CD4-positive, alpha-beta T cell (primary cell): ENCODE measurements around the gene SLC16A13. TPM values are rescaled to one million over a fixed set of nuclear protein-coding genes. Genes with fewer than 3 reads are reported as not detected.
A peak's percentile ranks its signal among the peaks of the same experiment; 100 is the strongest.

ENCODE experiments used
- ATAC-seq: fragments of 200-7000 bp; cut with Tn5 transposase; one replicate; pipeline ENCODE4 v1.10.0; 2022; ENCODE audit warnings: mild to moderate bottlenecking; ENCODE audit not compliant: poor library complexity
- CTCF ChIA-PET: fragments of 350-600 bp; sonication (Branson Sonifier 250); formaldehyde crosslinking; loops from one replicate; lab custom pipeline; 2021; ENCODE audit warnings: antibody characterized with exemption, inconsistent platforms; lab: Charles Lee
- POLR2A ChIA-PET: fragments of 350-600 bp; sonication (Branson Sonifier 250); formaldehyde crosslinking; loops from one replicate; lab custom pipeline; 2021; ENCODE audit warnings: antibody characterized with exemption, inconsistent platforms; lab: Charles Lee
- DNase-seq, 14 experiments: peaks; one replicate each; pipeline ENCODE4 v3.0.0-alpha.2; 2013 to 2020; ENCODE audit warnings: mixed read lengths in 2 of 14
- H3K27ac ChIP-seq, 2 donors: one replicate each; pipeline versions ENCODE4 v1.5.1 to v1.7.0; 2013; ENCODE audit warnings: low read length in 2 of 2, low read depth in 1 of 2, mild to moderate bottlenecking in 1 of 2
- H3K27me3 ChIP-seq, 2 experiments: 1 replicate in 1 of 2; 2 replicates in 1 of 2; pipeline versions ENCODE4 v1.6.1 to v1.7.0; 2013; ENCODE audit warnings: low read length in 2 of 2, control low read depth in 1 of 2, mild to moderate bottlenecking in 1 of 2, moderate library complexity in 1 of 2; ENCODE audit not compliant: insufficient read depth in 2 of 2, control insufficient read depth in 1 of 2
- H3K36me3 ChIP-seq: one replicate; pipeline ENCODE4 v1.6.1; 2013; ENCODE audit warnings: low read length, control low read depth; ENCODE audit not compliant: insufficient read depth
- H3K4me1 ChIP-seq: one replicate; pipeline ENCODE4 v1.6.1; 2013; ENCODE audit warnings: low read length, control low read depth; ENCODE audit not compliant: insufficient read depth
- H3K4me3 ChIP-seq: one replicate; pipeline ENCODE4 v1.5.1; 2013; ENCODE audit warnings: mild to moderate bottlenecking, low read length, moderate library complexity
- H3K9me3 ChIP-seq, 2 experiments: 1 replicate in 1 of 2; 2 replicates in 1 of 2; pipeline versions ENCODE4 v1.6.1 to v1.7.0; 2013; ENCODE audit warnings: low read length in 2 of 2, mild to moderate bottlenecking in 2 of 2, control low read depth in 1 of 2, moderate library complexity in 1 of 2; ENCODE audit not compliant: control insufficient read depth in 1 of 2, insufficient read depth in 1 of 2
- H3K27ac Mint-ChIP-seq: one replicate; pipeline ENCODE4 v1.8.0; 2020; ENCODE audit warnings: mixed read lengths
- H3K27me3 Mint-ChIP-seq: one replicate; pipeline ENCODE4 v1.8.0; 2021; ENCODE audit warnings: mixed read lengths
- H3K36me3 Mint-ChIP-seq: one replicate; pipeline ENCODE4 v1.8.0; 2021; ENCODE audit warnings: low read depth, mixed read lengths
- H3K4me1 Mint-ChIP-seq: one replicate; pipeline ENCODE4 v1.8.0; 2021; ENCODE audit warnings: low read depth, mixed read lengths
- H3K4me3 Mint-ChIP-seq: one replicate; pipeline ENCODE4 v1.8.0; 2020; ENCODE audit warnings: mild to moderate bottlenecking, mixed read lengths
- H3K9me3 Mint-ChIP-seq: one replicate; pipeline ENCODE4 v1.8.0; 2020; ENCODE audit warnings: mixed read lengths
- CTCF ChIP-seq: fragments of 200-600 bp; IDR thresholded peaks from one replicate; pipeline ENCODE4 v1.8.0; 2022; ENCODE audit warnings: antibody characterized with exemption, mild to moderate bottlenecking
- intact Hi-C, 2 experiments: fragments of 100-400 bp; cut with DNase I in 1 of 2; cut with micrococcal nuclease in 1 of 2; formaldehyde crosslinking; loops; one replicate each; pipeline versions ENCODE4 v1.15.1 to v1.9.0; 2023 to 2025; cut with DNase I, micrococcal nuclease
- total RNA-seq, 174 experiments: library from RNA in 2 of 174; stranded (reverse) in 2 of 174; gene quantifications; one replicate each; pipeline ENCODE4 v1.2.3 and lab custom pipeline; 2021 to 2026

The SLC16A13 gene
- total RNA-seq, 2 experiments from 2014 or later: 2.3 to 2.4 TPM

GRCh38 chr17:7001318-7001961 is 34.4 kb upstream of the SLC16A13 start:
- peak overlapping the region; percentile 2 for H3K27ac Mint-ChIP-seq
- ChIA-PET CTCF (interaction anchor here (1.0 to 5.4 kb wide), 3 partner anchors 20 to 91 kb away, joined by 4 to 43 read pairs (median 4); no protein-coding TSS in a partner anchor), POLR2A (no interaction called here)

GRCh38 chr17:7002288-7003047 is 33.3 kb upstream of the SLC16A13 start:
- CTCF ChIA-PET: interaction anchor here (1.0 to 5.4 kb wide), 4 partner anchors 19 to 92 kb away, joined by 4 to 43 read pairs (median 10); partner anchors contain the start of gene BCL6B
- Histone ChIP-seq H3K27ac (no peak overlapping the region), H3K4me1 (peaks cover 7% of the 10 kb centered on the region), H3K27me3 (no peaks in the 10 kb centered on the region), H3K9me3 (no peaks in the 10 kb centered on the region), H3K4me3 (no peak overlapping the region), H3K36me3 (peaks cover 70% of the 10 kb centered on the region)
- intact Hi-C loops: loop anchor here in 1 of 2 experiments (5.0 to 10.0 kb wide), 3 partner anchors 335 to 1418 kb away; partner anchors contain the start of gene NLRP1
- TF ChIP-seq CTCF: no peak
- POLR2A ChIA-PET: no interaction called here
- DNase-seq (no peak), ATAC-seq (no peak)
- Mint-ChIP-seq H3K4me3 (no peak overlapping the region), H3K36me3 (peaks cover 78% of the 10 kb centered on the region), H3K27me3 (no peaks in the 10 kb centered on the region), H3K9me3 (no peaks in the 10 kb centered on the region), H3K4me1 (peaks cover 14% of the 10 kb centered on the region), H3K27ac (no peak overlapping the region)

More at GRCh38 chr17:7001318-7001961, 34.4 kb upstream of the SLC16A13 start:
- no peak overlapping the region for H3K27ac ChIP-seq
- peak; percentile 51 for TF ChIP-seq CTCF
- Mint-ChIP-seq H3K4me1 (peaks cover 7% of the 10 kb centered on the region), H3K4me3 (no peak overlapping the region), H3K36me3 (peaks cover 79% of the 10 kb centered on the region), H3K27me3 (no peaks in the 10 kb centered on the region), H3K9me3 (no peaks in the 10 kb centered on the region)
- intact Hi-C loops: loop anchor here in 1 of 2 experiments (5.0 to 10.0 kb wide), 3 partner anchors 334 to 1417 kb away; partner anchors contain the start of gene NLRP1
- H3K9me3 ChIP-seq: no peaks in the 10 kb centered on the region
- DNase-seq (peak in 8 of 14 experiments; percentile 38 to 73 (median 50)), ATAC-seq (no peak)
- H3K36me3 ChIP-seq: peaks cover 69% of the 10 kb centered on the region
- peaks cover 7% of the 10 kb centered on the region for H3K4me1 ChIP-seq
- no peaks in the 10 kb centered on the region for H3K27me3 ChIP-seq
- H3K4me3 ChIP-seq: no peak overlapping the region

GRCh38 chr17:7003745-7004144 is 32.1 kb upstream of the SLC16A13 start:
- ATAC-seq: no peak
- Mint-ChIP-seq H3K4me3 (no peak overlapping the region), H3K36me3 (peaks cover 71% of the 10 kb centered on the region), H3K4me1 (peaks cover 14% of the 10 kb centered on the region), H3K27me3 (no peaks in the 10 kb centered on the region), H3K27ac (no peak overlapping the region), H3K9me3 (no peaks in the 10 kb centered on the region)
- CTCF ChIA-PET: interaction anchor here (0.9 to 5.4 kb wide), 8 partner anchors 11 to 531 kb away, joined by 3 to 43 read pairs (median 4); partner anchors contain the start of gene BCL6B
- no peaks in the 10 kb centered on the region for H3K9me3 ChIP-seq
- no peak for DNase-seq
- no peak overlapping the region for H3K27ac ChIP-seq
- intact Hi-C loops: loop anchor here (1.0 to 10.0 kb wide), 7 partner anchors 19 to 1419 kb away; partner anchors contain the start of genes BCL6B (in 1 of the 2) and NLRP1 (in 1 of the 2)
- H3K4me3 ChIP-seq: no peak overlapping the region
- H3K36me3 ChIP-seq: peaks cover 60% of the 10 kb centered on the region
- H3K27me3 ChIP-seq: no peaks in the 10 kb centered on the region
- POLR2A ChIA-PET: interaction anchor here (0.6 to 1.8 kb wide), 6 partner anchors 8 to 174 kb away, joined by 3 to 9 read pairs (median 6); partner anchors contain the start of gene SLC16A13
- H3K4me1 ChIP-seq: peaks cover 7% of the 10 kb centered on the region
- no peak for TF ChIP-seq CTCF
